ENCODE data around the gene FAIM2.

FAIM2 gene

GRCh38 chr12:49831717-49832116 lies 72.0 kb downstream of the FAIM2 start:
- in situ Hi-C loops (cut with MboI; ENCODE audit: low sequenced_read_pairs): loop anchor here (10.0 kb wide), 1 partner anchor 187 kb away; no protein-coding TSS in a partner anchor

DNA sequence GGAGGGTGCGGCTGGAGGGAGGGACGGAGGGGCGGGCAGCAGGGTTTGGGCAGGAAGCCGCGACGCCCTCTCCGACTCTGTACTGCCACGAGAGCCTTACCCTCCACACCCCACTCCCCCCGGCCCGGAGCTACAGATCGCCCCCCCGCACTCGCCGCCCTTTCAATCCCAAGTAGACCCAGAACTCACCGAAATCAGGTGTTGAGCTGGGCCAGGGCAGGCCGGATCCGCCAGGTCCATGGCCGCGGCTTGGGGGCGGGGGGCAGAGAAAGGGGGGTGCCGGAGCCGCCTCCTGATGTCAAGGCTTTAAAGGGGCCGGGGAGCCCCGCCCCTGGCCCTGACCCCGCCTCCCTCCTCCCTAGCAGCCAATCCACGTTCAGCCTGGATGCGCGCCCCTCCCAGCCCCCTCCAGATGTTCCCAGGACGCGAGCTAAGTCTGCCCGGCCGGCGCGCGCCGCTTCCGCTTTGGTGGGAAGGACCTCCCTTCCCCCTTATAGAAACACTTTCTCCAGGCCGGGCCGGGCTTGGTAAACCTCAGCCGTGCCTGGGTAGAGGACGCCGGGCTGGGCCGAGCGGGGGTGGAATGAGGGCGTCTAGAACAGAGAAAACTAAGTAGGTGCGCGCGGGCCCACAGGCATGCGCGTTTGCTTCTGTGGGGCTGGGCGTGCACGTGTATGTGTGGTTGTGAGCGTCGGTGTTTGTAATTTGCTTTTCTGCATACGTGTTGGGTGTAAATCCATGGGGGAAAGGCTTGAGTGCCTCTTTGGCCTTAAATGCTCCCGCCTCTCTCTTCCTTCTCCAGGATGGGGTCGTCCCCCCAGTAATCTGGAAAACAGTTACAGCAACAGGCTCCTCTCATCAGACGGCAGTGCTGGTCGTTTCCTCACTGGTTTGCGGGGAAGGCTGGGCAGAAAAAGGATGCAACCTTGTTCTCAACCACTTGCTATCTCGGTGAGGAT lies 75.3 kb downstream of the FAIM2 start, which contains the start of gene NCKAP5L:
Gene NCKAP5L (minus strand): TSS at position 281 of the 959 bp plus-strand sequence. CDS start 24,369 bp downstream, outside the sequence.
- in situ Hi-C loops (cut with MboI; ENCODE audit: low sequenced_read_pairs): no loop called here

DNA sequence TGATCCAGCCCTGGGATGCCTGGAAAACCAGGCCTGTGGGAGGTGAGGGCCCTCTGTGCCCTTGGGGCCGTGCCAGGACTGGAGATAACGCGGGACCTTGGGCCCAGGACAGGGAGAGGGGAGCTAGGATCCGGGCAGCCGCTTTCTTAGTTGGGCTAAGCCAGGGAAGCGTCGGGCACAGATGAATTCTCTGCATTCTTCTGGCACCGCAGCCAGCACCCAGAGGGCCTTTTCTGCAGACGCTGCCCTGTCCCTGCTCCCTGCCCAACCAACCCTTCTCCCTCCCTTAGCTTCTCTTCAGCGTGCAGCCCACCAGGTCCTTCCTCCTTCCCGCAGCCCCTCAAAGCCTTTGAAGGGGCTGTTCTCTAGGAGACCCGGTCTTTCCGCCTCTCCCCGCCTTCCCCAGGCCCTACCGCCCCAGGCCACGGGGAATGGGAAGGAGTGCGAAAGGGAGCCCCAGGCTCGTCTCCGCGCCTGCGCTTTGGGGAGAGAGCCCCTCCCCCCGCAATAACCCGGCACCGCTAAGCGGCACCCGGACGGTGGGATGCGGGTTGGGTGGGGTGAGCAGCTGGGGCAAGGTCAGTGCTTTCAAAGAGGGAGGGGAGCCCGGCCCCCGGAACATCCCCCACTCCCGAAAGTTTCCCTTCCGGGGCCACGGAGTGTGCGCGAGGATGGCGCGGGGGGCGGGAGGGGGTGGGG lies 76.2 kb downstream of the FAIM2 start:
- in situ Hi-C loops (cut with MboI; ENCODE audit: low sequenced_read_pairs): no loop called here

GRCh38 chr12:49827051-49827400 lies 76.7 kb downstream of the FAIM2 start:
- in situ Hi-C loops (cut with MboI; ENCODE audit: low sequenced_read_pairs): no loop called here

GRCh38 chr12:49825971-49826421 lies 77.7 kb downstream of the FAIM2 start:
- in situ Hi-C loops (cut with MboI; ENCODE audit: low sequenced_read_pairs): no loop called here

DNA sequence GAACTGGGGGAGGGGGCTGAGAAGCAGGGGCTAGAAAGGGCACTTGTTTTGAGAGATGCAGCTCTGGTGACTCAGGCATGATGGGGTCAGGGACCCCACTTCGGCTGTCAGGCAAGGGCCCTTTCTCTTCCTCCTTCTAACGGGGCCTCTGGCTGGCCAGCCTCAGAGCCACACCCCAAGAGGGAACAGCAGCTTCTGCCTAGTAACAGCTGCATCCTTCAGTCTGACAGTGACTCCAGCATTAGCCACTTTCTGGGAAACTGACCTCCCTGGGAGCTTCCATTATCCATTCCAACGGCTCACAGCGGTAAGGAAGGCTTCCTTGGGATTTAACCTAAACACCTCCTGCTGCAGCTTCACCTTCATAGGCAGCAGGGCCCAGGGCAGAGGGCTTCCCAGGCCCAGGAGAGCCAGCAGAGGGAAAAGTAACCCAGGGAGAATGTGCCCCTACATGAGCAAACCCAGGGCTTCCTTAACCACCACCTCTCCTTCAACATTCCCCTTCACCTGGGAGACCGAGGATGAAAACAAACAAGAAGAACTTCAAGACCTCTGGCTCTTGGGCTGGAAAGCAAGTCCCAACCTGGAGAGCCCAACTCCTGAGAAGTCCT lies 78.2 kb downstream of the FAIM2 start:
- in situ Hi-C loops (cut with MboI; ENCODE audit: low sequenced_read_pairs): no loop called here

DNA sequence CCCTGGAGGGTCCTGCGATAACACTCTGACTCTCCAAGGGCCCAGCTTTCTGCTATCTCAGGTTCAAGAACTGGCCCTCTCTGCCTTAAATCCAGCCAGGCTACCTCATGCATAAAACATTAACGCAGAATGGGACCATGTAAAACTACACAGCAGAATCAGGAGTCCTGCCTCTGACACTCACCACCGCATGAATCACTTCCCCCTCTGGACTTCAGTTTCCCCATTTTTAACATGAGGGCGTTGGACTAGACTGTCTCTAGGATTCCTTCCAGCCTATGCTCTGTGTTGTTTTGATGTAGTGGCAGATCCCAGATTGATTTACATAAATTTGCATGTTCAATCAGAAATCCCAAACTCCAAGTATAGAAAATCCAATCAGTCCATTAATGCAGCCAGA lies 78.8 kb downstream of the FAIM2 start:
- in situ Hi-C loops (cut with MboI; ENCODE audit: low sequenced_read_pairs): no loop called here

- in situ Hi-C loops (cut with MboI; ENCODE audit: low sequenced_read_pairs): no loop called here
Measured at GRCh38 chr12:49824416-49824815, 79.3 kb downstream of the FAIM2 start.

DNA sequence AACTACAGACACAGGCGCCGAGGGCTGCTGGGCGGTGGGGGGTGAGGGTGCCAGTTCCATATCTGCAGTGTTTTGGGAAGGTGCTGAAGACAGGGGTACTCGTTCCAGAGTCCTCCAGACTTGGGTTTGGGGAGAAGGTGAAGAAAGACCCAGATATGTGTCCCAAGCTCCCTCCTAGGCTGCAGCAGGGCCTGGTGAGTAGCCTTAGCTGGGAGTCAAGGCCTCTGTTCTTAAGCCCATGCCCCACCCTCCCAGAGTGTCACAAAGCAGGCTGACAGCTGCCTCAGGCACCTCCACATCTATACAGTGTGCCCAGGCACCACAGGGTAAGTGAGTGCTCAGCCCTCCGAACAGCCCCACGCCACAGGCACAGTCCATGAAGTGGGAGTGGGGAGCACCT lies 79.7 kb downstream of the FAIM2 start:
- in situ Hi-C loops (cut with MboI; ENCODE audit: low sequenced_read_pairs): no loop called here

- in situ Hi-C loops (cut with MboI; ENCODE audit: low sequenced_read_pairs): no loop called here
Measured at GRCh38 chr12:49823350-49823749, 80.3 kb downstream of the FAIM2 start.

DNA sequence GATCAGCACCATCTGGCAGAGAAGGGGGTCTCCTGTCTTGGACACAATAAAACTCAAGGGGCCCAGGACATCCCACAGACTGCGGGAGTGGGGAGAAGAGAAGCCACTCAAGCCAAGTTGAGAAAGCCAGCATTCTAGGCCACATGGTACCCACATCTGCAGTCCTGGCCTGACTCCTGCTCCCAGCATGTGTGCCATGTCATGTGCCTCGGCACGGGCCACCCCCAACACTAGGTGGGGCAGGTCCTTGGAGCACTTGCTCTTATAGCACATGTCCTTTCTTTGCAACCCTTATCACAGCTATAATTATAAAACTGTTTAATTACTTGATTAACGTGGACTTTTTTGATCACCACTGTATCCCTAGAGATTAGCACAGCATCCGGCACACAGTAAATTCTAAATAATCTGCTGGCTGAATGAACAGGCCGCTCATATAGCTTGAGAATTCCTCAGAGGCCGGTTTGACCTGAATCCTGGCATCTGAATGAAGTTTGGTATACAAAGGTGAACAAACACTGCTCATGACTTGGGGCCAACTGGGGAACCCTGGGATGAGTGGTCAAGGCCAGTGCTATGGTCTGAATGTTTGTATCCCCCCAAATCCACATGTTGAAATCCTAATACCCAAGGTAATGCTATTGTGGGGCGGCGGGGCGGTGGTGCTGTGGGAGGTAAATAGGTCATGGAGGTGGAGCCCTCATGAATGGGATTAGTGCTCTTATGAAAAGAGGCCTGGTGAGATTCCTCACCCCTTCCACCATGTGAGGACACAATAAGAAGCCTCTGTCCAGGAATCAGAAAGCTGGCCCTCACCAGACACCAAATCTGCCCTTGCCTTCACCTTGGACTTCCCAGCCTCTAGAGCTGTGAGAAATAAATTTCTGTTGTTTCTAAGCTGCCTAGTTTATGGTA lies 82.1 kb downstream of the FAIM2 start:
- in situ Hi-C loops (cut with MboI; ENCODE audit: low sequenced_read_pairs): no loop called here

DNA sequence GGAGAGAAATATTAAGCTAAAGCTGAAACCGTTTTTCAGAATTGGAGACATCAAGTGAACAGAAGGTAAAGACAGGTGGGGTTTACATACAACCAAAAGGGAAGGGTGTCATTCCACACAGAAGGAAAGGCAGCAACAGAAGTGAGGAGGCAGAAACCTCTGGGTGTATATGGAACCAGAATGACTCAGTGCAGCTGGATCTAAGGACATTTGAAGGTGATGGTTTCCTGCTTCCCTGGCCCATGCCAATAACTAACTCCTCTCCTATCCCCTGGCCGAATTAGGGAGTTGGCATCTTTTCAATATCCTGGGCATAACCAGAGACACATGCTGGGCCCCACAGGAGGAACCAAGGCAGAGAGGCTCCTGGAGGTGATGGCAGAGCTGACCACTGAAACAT lies 83.9 kb downstream of the FAIM2 start:
- in situ Hi-C loops (cut with MboI; ENCODE audit: low sequenced_read_pairs): no loop called here

DNA sequence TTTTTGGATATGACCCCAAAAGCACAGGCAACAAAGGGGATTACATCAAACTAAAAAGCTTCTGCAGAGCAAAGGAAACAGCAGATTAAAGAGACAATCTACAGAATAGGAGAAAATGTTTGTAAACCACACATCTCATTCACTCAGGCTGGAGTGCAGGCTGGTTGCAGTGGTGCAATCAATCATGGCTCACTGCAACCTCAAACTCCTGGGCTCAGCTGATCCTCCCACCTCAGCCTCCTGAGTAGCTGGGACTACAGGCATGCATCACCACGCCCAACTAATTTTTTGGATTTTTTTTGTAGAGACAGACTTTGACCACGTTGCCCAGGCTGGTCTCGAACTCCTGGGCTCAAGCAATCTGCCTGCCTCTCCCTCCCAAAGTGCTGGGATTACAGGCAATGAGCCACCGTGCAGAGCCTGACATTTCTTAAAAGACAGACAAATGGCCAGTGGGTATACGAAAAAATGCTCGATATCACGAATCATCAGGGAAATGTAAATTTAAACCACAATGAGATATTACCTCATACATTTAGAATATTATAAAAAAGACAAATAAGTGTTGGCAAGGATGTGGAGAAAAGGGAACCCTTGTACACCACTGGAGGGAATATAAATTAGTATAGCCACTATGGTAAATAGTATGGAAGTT lies 85.3 kb downstream of the FAIM2 start:
- in situ Hi-C loops (cut with MboI; ENCODE audit: low sequenced_read_pairs): no loop called here

Measured in HL-60/S4 treated with retinoic acid at 250 ng/mL for 4 days and 3 days (cell line).